Skin epidermis (tissue), 12 donors: ENCODE data around the gene HACD1.
"Not testable (repeated sequence)": the region's sequence is repeated elsewhere in the genome, so short reads cannot be mapped to it uniquely, and the experiment has no call there.

Experiments
- H3K27ac ChIP-seq, 21 experiments: fragments of 200-600 bp; sonication (generic) in 11 of 21; one replicate each; pipeline ENCODE4 v1.5.0; 2020; ENCODE audit warnings: mild to moderate bottlenecking in 3 of 21, inconsistent platforms in 2 of 21, moderate library complexity in 2 of 21
- H3K4me3 ChIP-seq, 7 experiments: fragments of 200-600 bp; sonication (generic) in 2 of 7; one replicate each; pipeline ENCODE4 v1.5.0; 2020; ENCODE audit warnings: inconsistent platforms in 2 of 7, mild to moderate bottlenecking in 2 of 7, moderate library complexity in 1 of 7

The HACD1 gene

GRCh38 chr10:17589316-17589715 is 27.9 kb downstream of the HACD1 start:
- H3K27ac ChIP-seq, H3K4me3 ChIP-seq: not testable (repeated sequence)

DNA sequence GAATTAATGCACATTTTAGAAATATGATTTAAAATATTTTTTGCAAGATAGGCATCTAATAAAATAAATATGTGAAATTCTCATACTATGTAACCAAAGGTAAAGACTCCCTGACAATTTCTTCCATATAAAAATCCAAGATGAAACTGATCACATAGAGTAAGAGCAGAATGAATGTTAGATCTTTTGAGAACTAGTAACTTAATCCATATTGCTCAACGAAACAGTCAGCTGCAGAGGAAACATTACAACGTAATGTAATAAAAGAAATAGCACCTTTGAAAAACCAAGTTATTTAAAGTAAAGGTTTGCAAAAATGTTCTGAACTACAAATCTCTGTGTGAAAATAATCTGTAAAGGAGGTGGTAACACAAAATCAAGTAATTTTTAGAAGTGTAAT is 28.8 kb downstream of the HACD1 start:
- H3K27ac ChIP-seq: no peak overlapping the region
- no peak overlapping the region for H3K4me3 ChIP-seq

DNA sequence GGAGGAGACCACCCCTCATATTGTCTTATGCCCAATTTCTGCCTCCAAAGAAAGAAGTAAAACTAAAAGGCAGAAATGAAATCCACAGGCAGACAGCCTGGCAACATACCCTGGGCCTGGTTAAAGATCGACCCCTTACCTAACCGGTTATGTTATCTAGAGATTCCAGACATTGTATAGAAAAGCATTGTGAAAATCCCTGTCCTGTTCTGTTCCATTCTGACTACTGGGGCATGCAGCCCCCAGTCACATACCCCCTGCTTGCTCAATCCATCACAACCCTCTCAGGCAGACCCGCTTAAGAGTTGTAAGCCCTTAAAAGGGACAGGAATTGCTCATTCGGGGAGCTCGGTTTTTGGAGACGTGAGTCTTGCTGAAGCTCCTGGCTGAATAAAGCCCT is 29.9 kb downstream of the HACD1 start:
- H3K27ac ChIP-seq, H3K4me3 ChIP-seq: not testable (repeated sequence)

GRCh38 chr10:17586821-17587234 is 30.3 kb downstream of the HACD1 start:
- Histone ChIP-seq H3K4me3 (no peak overlapping the region), H3K27ac (no peak overlapping the region)

- Histone ChIP-seq H3K4me3 (no peak overlapping the region), H3K27ac (no peak overlapping the region)
These were observed 32.2 kb downstream of the HACD1 start for GRCh38 chr10:17585016-17585415.

DNA sequence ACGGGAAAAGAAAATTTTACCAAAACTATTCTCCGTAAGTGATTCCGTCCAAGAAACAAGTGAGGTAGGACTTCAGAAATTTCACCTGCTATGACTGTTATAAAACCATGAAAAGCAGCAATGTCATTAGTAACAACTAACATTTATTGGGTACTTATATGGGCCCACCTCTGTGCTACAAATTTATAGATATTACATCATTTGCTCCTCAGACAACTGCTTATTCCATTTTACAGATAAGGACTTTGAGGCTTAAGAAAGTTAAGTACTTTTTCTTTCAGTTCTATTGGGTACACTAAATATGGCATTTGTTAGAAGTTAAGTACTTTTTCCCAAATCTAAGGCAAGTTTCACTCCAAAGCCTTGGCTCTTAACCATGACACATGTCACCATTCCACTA is 36.3 kb downstream of the HACD1 start:
- Histone ChIP-seq H3K27ac (no peak overlapping the region), H3K4me3 (no peak overlapping the region)

DNA sequence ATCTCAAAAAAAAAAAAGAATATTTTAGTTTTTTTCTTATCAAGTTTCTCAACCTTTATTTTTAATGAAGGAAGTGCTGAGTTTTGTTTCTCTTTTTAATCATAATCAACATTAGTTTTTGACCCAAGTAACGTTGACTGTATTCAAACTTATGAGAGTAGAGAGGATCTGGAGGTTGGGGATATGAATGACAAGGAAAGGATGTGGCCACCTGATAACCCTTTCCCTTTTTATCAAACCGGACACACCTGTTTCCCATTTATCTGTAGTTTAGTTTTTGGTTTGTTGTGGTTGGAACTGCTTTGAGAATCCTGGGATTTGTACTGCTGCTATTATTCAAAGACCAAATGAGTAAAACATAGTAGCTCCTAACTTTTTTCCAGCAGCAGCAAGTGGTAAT is 38.6 kb downstream of the HACD1 start:
- Histone ChIP-seq H3K4me3 (no peak overlapping the region), H3K27ac (no peak overlapping the region)

DNA sequence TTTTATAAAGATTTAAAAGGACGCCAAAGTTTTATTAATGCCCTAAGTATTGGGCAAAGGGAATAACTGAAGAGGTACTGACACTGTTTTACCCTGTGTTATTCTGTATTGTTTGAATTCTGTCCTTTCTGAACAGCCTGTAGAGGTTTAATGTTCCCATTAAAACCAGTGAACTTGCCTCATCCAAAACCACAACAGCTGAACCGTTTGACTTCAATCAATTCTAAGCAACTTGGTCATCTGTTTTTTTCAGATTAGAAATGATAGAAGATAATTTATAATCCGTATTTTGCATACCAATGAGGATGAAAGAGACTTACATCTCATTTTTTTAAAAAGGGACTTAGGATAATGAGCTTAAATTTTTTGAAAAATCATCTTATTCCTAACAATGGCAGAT is 40.4 kb downstream of the HACD1 start:
- no peak overlapping the region for H3K4me3 ChIP-seq
- no peak overlapping the region for H3K27ac ChIP-seq

DNA sequence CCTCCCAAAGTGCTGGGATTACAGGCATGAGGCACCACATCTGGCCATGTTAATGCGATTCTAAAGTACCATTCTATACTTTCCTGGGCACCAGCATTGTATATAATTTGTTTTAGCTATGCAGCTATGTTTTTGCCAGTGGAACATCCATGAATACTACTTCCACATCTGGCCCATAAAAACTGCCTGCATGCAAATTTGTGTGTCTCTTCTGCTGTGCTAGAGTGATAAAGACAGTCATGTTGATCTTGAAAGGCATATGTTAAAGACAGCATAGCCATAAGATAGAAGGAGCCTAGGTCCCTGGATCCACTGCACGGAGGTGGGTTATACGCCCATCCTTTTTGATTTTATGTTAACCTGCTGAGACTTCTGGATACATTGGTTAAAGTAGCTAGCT is 52.3 kb downstream of the HACD1 start:
- no peak overlapping the region for H3K4me3 ChIP-seq
- no peak overlapping the region for H3K27ac ChIP-seq

GRCh38 chr10:17563452-17563851 is 53.7 kb downstream of the HACD1 start:
- Histone ChIP-seq H3K4me3 (no peak overlapping the region), H3K27ac (no peak overlapping the region)

GRCh38 chr10:17562614-17563013 is 54.6 kb downstream of the HACD1 start:
- Histone ChIP-seq H3K27ac (no peak overlapping the region), H3K4me3 (no peak overlapping the region)

- Histone ChIP-seq H3K4me3 (no peak overlapping the region), H3K27ac (no peak overlapping the region)
These were observed 56.1 kb downstream of the HACD1 start for GRCh38 chr10:17561111-17561510.

- Histone ChIP-seq H3K4me3 (no peak overlapping the region), H3K27ac (no peak overlapping the region)
These were observed 59.7 kb downstream of the HACD1 start for GRCh38 chr10:17557459-17557858.

GRCh38 chr10:17548770-17549169 is 68.4 kb downstream of the HACD1 start:
- H3K4me3 ChIP-seq: no peak overlapping the region

DNA sequence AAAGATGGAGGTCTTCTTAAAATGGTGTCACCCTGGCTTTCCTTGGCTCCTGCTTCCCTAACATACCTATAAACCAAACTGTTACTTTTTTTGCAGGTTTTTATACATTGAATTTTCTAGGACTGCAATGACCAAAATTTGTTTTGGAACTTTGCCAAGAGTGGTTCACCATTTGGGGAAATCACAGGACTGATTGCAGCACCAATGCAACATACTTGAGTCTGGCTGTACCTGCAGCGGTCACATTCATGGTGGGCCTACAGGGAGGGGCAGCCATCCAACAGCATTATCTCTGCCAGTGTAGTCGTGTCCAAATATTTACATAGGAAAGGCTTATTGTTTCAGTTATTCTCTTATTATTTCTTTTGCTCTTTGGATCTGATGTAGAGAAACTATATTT is 69.0 kb downstream of the HACD1 start:
- no peak overlapping the region for H3K4me3 ChIP-seq

More at GRCh38 chr10:17548770-17549169, 68.4 kb downstream of the HACD1 start:
- no peak overlapping the region for H3K27ac ChIP-seq

DNA sequence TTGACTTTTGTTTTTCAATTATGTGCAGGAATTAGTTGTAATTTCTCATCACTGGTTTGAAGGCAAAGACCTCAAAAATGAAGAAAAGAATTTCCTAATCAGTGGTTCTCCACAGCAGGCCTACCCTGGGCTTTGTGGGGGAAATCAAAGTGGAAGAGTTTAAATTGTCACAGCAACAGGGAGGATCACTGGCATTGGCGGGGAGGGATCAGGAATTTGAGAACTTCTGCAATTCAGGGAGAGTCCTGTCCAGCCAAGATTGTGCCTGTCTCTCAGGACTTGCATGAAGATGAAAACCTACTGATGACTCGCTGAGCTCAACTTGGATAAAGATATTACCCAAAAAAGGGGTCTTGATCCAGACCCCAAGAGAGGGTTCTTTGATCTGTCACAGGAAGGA is 70.1 kb downstream of the HACD1 start:
- no peak overlapping the region for H3K27ac ChIP-seq
- H3K4me3 ChIP-seq: no peak overlapping the region

More for the DNA sequence above, 69.0 kb downstream of the HACD1 start:
- H3K27ac ChIP-seq: no peak overlapping the region

GRCh38 chr10:17544465-17544864 is 72.7 kb downstream of the HACD1 start:
- no peak overlapping the region for H3K4me3 ChIP-seq
- H3K27ac ChIP-seq: no peak overlapping the region
